HEK293T (cell line): Measurements from ENCODE around the gene TTLL11.

ENCODE experiments used
- ARNT ChIP-seq: fragments of 450-650 bp; IDR thresholded peaks from 2 replicates; pipeline ENCODE4 v1.6.1; 2017; ENCODE audit warnings: mild to moderate bottlenecking
- BHLHE40 ChIP-seq: fragments of 450-650 bp; IDR thresholded peaks from 2 replicates; pipeline ENCODE4 v1.6.1; 2016; ENCODE audit warnings: mild to moderate bottlenecking, moderate library complexity, borderline replicate concordance
- ELF4 ChIP-seq: fragments of 450-650 bp; IDR thresholded peaks from 2 replicates; pipeline ENCODE4 v1.6.1; 2017; ENCODE audit warnings: antibody characterized with exemption
- FOXA1 ChIP-seq: fragments of 450-650 bp; IDR thresholded peaks from 2 replicates; pipeline ENCODE4 v1.6.1; 2016; ENCODE audit warnings: mild to moderate bottlenecking
- FOXK2 ChIP-seq: fragments of 450-650 bp; IDR thresholded peaks from 2 replicates; pipeline ENCODE4 v1.6.1; 2016; ENCODE audit warnings: mild to moderate bottlenecking
- FOXM1 ChIP-seq: fragments of 450-650 bp; IDR thresholded peaks from 2 replicates; pipeline ENCODE4 v1.6.1; 2017; ENCODE audit warnings: mild to moderate bottlenecking, borderline replicate concordance
- L3MBTL2 ChIP-seq: fragments of 450-650 bp; conservative IDR thresholded peaks from 2 replicates; pipeline ENCODE4 v1.6.1; 2016; ENCODE audit warnings: mild to moderate bottlenecking
- PKNOX1 ChIP-seq: fragments of 450-650 bp; IDR thresholded peaks from 2 replicates; pipeline ENCODE4 v1.6.1; 2016
- SP1 ChIP-seq: fragments of 450-650 bp; IDR thresholded peaks from 2 replicates; pipeline ENCODE4 v1.6.1; 2017
- SUZ12 ChIP-seq: fragments of 450-650 bp; IDR thresholded peaks from 2 replicates; pipeline ENCODE4 v1.6.1; 2016; ENCODE audit warnings: mild to moderate bottlenecking

GRCh38 chr9:121888438-121888775, 204.7 kb downstream of the TTLL11 start:
- no peak for TF ChIP-seq BHLHE40
- no peak for TF ChIP-seq FOXA1
- TF ChIP-seq PKNOX1 = no peak
- no peak for TF ChIP-seq FOXM1
- no peak for TF ChIP-seq L3MBTL2
- TF ChIP-seq ARNT = no peak
- TF ChIP-seq SP1 = no peak
- no peak for TF ChIP-seq SUZ12
- no peak for TF ChIP-seq FOXK2
- no peak for TF ChIP-seq ELF4
